Erythroblast (primary cell): Measurements from ENCODE around the gene FIS1.
"Not testable (repeated sequence)": the region's sequence is repeated elsewhere in the genome, so short reads cannot be mapped to it uniquely, and the experiment has no call there.

Source experiments
- GATA1 ChIP-seq: IDR thresholded peaks from 2 replicates; pipeline ENCODE4 v1.6.1; 2011; ENCODE audit warnings: low read depth, mild to moderate bottlenecking, control low read depth, low read length, moderate library complexity
- POLR2A ChIP-seq: IDR thresholded peaks from 2 replicates; pipeline ENCODE4 v1.6.1; 2011; ENCODE audit warnings: mild to moderate bottlenecking, low read length

GRCh38 chr7:101199522-101199921 lies 45.4 kb downstream of the FIS1 start:
- TF ChIP-seq POLR2A, GATA1: not testable (repeated sequence)
